Endodermal cell (in vitro differentiated cells): ENCODE measurements around the gene BRWD1. TPM values are rescaled to one million over a fixed set of nuclear protein-coding genes. Genes with fewer than 3 reads are reported as not detected.

ENCODE experiments used
- DNase-seq: peaks from one replicate; pipeline ENCODE4 v3.0.0-alpha.2; 2017
- H3K27ac ChIP-seq: 2 replicates; pipeline ENCODE4 v1.5.1; 2013; ENCODE audit warnings: mild to moderate bottlenecking, low read depth, low read length, moderate library complexity
- H3K27me3 ChIP-seq: 2 replicates; pipeline ENCODE4 v1.6.1; 2013; ENCODE audit warnings: mild to moderate bottlenecking, low read length, moderate library complexity; ENCODE audit not compliant: insufficient read depth, control insufficient read depth, poor library complexity, severe bottlenecking
- H3K36me3 ChIP-seq: 2 replicates; pipeline ENCODE4 v1.7.0; 2013; ENCODE audit warnings: mild to moderate bottlenecking, low read length, moderate library complexity; ENCODE audit not compliant: control insufficient read depth, insufficient read depth
- H3K4me1 ChIP-seq: one replicate; pipeline ENCODE4 v1.7.0; 2013; ENCODE audit warnings: low read length; ENCODE audit not compliant: control insufficient read depth, insufficient read depth
- H3K4me3 ChIP-seq: 2 replicates; pipeline ENCODE4 v1.5.1; 2013; ENCODE audit warnings: mild to moderate bottlenecking, low read length, moderate library complexity
- H3K9ac ChIP-seq: 2 replicates; pipeline ENCODE4 v1.6.1; 2013; ENCODE audit warnings: mild to moderate bottlenecking, low read length, moderate library complexity; ENCODE audit not compliant: poor library complexity, severe bottlenecking; ENCODE audit errors: extremely low read depth
- H3K9me3 ChIP-seq: 2 replicates; pipeline ENCODE4 v1.6.1; 2013; ENCODE audit warnings: mild to moderate bottlenecking, low read length, moderate library complexity; ENCODE audit not compliant: control insufficient read depth
- H3K27ac Mint-ChIP-seq: 2 replicates; pipeline ENCODE4 v1.8.0; 2020; ENCODE audit warnings: mixed read lengths
- H3K27me3 Mint-ChIP-seq: 2 replicates; pipeline ENCODE4 v1.8.0; 2021; ENCODE audit warnings: mild to moderate bottlenecking, mixed read lengths; ENCODE audit not compliant: insufficient read depth
- H3K36me3 Mint-ChIP-seq: 2 replicates; pipeline ENCODE4 v1.8.0; 2020; ENCODE audit warnings: low read depth, mixed read lengths
- H3K4me1 Mint-ChIP-seq: 2 replicates; pipeline ENCODE4 v1.8.0; 2020; ENCODE audit warnings: mixed read lengths
- H3K4me3 Mint-ChIP-seq: 2 replicates; pipeline ENCODE4 v1.8.0; 2020; ENCODE audit warnings: mild to moderate bottlenecking, moderate library complexity, mixed read lengths
- H3K9me3 Mint-ChIP-seq: 2 replicates; pipeline ENCODE4 v1.8.0; 2020; ENCODE audit warnings: mild to moderate bottlenecking, mixed read lengths
- CTCF ChIP-seq: fragments of 200-600 bp; sonication (generic); conservative IDR thresholded peaks from 2 replicates; pipeline ENCODE4 v1.5.0; 2021; ENCODE audit warnings: antibody characterized with exemption, mild to moderate bottlenecking
- WGBS, 2 experiments: methylation state at CpG; one replicate each; pipeline versions ENCODE4 v1.1.5 to v1.1.7; 2013; ENCODE audit warnings: missing lambda C conversion rate in 2 of 2, mixed read lengths in 1 of 2; ENCODE audit not compliant: insufficient coverage in 1 of 2, insufficient read length in 1 of 2; 5-methylcytosine and 5-hydroxymethylcytosine counted together
- total RNA-seq, 2 donors: library from RNA; stranded (reverse); fragmentation: NEBNext Ultra II Directional in 1 of 2; extraction: Animal tissue kit (Norgen Biotek cat#: 25700) in 1 of 2; gene quantifications; 2 replicates in 1 of 2; 3 replicates in 1 of 2; pipeline ENCODE4 v1.2.1, GENCODE V29; 2021

BRWD1 gene
- total RNA-seq, 2 donors from 2014 or later, result 64.7 to 76.1 TPM

GRCh38 chr21:39175154-39175553 is 138.3 kb downstream of the BRWD1 start:
- peaks cover 4% of the 10 kb centered on the region for H3K4me1 ChIP-seq
- no peaks in the 10 kb centered on the region for H3K9me3 ChIP-seq
- peaks cover 6% of the 10 kb centered on the region for H3K27me3 ChIP-seq
- Mint-ChIP-seq H3K9me3 (no peaks in the 10 kb centered on the region), H3K4me3 (no peak overlapping the region), H3K4me1 (peaks cover 18% of the 10 kb centered on the region), H3K27me3 (no peaks in the 10 kb centered on the region), H3K36me3 (peaks cover 43% of the 10 kb centered on the region), H3K27ac (no peak overlapping the region)
- H3K36me3 ChIP-seq, result peaks cover 62% of the 10 kb centered on the region
- DNase-seq, result no peak
- 88% methylated on average over 4 of the region's 4 CpGs; no CpG with 5 or more reads in 1 of the 2 experiments for WGBS, 2 experiments
- TF ChIP-seq CTCF, result peak; percentile 75
- H3K4me3 ChIP-seq, result no peak overlapping the region
- no peak overlapping the region for H3K27ac ChIP-seq
- no peak overlapping the region for H3K9ac ChIP-seq

- no peak overlapping the region for H3K4me3 Mint-ChIP-seq
- Histone ChIP-seq H3K27ac (no peak overlapping the region), H3K36me3 (peaks cover 61% of the 10 kb centered on the region), H3K27me3 (peaks cover 6% of the 10 kb centered on the region), H3K9ac (no peak overlapping the region), H3K9me3 (no peaks in the 10 kb centered on the region), H3K4me3 (no peak overlapping the region), H3K4me1 (peaks cover 4% of the 10 kb centered on the region)
- H3K4me1 Mint-ChIP-seq, result peaks cover 18% of the 10 kb centered on the region
- no peaks in the 10 kb centered on the region for H3K9me3 Mint-ChIP-seq
- peak; percentile 58 for DNase-seq
- TF ChIP-seq CTCF, result no peak
- H3K36me3 Mint-ChIP-seq, result peaks cover 39% of the 10 kb centered on the region
- 71 to 88% methylated on average over 3 of the region's 3 CpGs for whole genome bisulfite sequencing, 2 experiments
- H3K27me3 Mint-ChIP-seq, result no peaks in the 10 kb centered on the region
- H3K27ac Mint-ChIP-seq, result peak overlapping the region; percentile 56
Measured at GRCh38 chr21:39173716-39174680, 139.4 kb downstream of the BRWD1 start.

GRCh38 chr21:39169906-39170305 is 143.5 kb downstream of the BRWD1 start:
- Histone ChIP-seq H3K9ac (no peak overlapping the region), H3K4me3 (no peak overlapping the region), H3K27ac (no peak overlapping the region), H3K27me3 (peaks cover 6% of the 10 kb centered on the region), H3K4me1 (peaks cover 4% of the 10 kb centered on the region), H3K36me3 (peaks cover 31% of the 10 kb centered on the region), H3K9me3 (peaks cover 11% of the 10 kb centered on the region)
- DNase-seq, result no peak
- no peak overlapping the region for H3K4me3 Mint-ChIP-seq
- H3K9me3 Mint-ChIP-seq, result peaks cover 12% of the 10 kb centered on the region
- H3K27me3 Mint-ChIP-seq, result peaks cover 2% of the 10 kb centered on the region
- peaks cover 16% of the 10 kb centered on the region for H3K4me1 Mint-ChIP-seq
- H3K36me3 Mint-ChIP-seq, result peaks cover 33% of the 10 kb centered on the region
- TF ChIP-seq CTCF, result no peak
- WGBS, 2 experiments, result 92 to 97% methylated on average over 4 to 5 of the region's 5 CpGs
- H3K27ac Mint-ChIP-seq, result no peak overlapping the region
